ENCODE data around the gene SIAH3. TPM values are rescaled to one million over a fixed set of nuclear protein-coding genes. Genes with fewer than 3 reads are reported as not detected.

Gene SIAH3
- total RNA-seq, 4 donors from 2014 or later = under 0.01 to 4.6 (median 0.09) TPM

DNA sequence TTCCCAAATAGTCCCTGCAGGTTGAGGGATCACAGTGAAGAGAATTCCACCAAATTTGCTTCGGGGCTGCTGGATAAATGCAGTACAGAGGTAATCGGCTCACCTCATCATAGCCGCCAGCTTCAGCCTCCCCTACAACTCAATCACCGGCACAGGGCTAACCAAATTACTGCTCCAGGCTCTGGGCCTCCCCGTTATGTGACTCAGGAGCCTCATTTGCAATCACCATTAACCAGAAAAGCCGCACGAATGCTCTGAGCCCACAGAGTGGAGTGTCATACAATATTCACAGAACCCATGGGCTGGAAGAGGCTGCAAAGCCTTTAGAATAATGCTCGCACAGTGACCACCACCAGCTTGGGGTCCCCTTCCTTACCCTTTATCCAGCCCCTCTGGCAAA, 4.9 kb downstream of the SIAH3 start:
- no peak overlapping the region for H3K27ac ChIP-seq
- H3K27me3 ChIP-seq = peaks cover 0 to 7% of the 10 kb centered on the region in 2 donors
- intact Hi-C loops (cut with DNase I; ENCODE audit: low total_unique reads) = no loop called here

DNA sequence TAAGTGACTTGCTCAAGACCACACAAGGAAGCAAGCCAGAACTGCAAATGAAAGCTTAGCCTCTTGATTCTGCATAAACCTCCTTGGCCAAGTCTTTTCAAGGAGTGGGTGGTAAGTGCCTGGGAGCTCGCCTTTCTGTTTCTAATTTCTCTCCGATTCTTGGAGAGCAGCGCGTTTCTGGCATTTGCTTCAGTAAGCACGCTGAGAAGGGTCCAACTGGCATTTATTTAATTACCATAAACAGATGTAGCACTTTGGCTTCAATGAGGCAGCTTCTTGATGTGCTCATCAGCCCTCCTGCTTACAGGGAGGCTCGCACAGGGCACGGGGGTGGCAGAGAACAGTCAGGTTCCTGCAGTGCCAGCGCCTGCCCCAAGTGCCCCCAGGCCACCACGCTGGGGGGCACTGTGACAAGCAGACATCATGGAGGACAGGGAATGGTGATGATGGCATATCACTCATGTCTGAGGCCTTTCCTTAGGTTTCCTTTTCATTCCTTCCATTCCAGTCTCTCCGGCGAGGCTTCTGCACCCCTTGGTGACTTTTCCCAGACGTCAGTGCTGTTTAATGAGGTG, 13.3 kb downstream of the SIAH3 start:
- DNase-seq = no peak
- TF ChIP-seq CTCF (IDR thresholded peaks at IDR 0.05) (no peak), POLR2A (IDR thresholded peaks at IDR 0.05) (no peak)
- Histone ChIP-seq H3K9me3 (no peaks in the 10 kb centered on the region), H3K36me3 (no peaks in the 10 kb centered on the region), H3K27me3 (no peaks in the 10 kb centered on the region), H3K4me1 (no peaks in the 10 kb centered on the region), H3K4me3 (no peak overlapping the region), H3K27ac (no peak overlapping the region)
- intact Hi-C loops (cut with DNase I; ENCODE audit: low total_unique reads) = no loop called here

More for the DNA sequence above, 4.9 kb downstream of the SIAH3 start:
- H3K36me3 ChIP-seq = no peaks in the 10 kb centered on the region
- no peak for DNase-seq
- no peak overlapping the region for H3K4me3 ChIP-seq
- no peaks in the 10 kb centered on the region for H3K4me1 ChIP-seq
- no peaks in the 10 kb centered on the region for H3K9me3 ChIP-seq
- no peak for TF ChIP-seq POLR2A (IDR thresholded peaks at IDR 0.05)
- no peak for TF ChIP-seq CTCF (IDR thresholded peaks at IDR 0.05)

DNA sequence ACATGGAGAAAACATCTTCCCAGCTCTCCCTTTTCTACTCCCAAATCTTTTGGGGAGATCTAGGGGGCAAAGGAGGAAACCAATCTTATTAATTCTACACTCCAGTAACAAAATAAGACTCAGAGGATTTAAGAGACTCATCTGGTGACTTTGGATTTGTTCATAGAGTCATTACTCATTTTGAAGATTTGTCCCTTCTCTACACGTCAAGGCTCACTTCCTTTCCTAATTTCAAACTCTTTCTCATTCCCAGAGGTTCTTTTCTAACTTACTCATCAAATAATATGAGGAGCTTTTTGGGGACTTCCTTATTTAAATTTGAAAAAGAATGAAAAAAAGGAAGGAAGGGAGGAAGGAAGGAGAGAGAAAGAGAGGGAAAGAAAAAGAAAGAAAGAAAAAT, 14.4 kb downstream of the SIAH3 start:
- intact Hi-C loops (cut with DNase I; ENCODE audit: low total_unique reads) = no loop called here
- no peak for DNase-seq
- Histone ChIP-seq H3K9me3 (no peaks in the 10 kb centered on the region), H3K36me3 (no peaks in the 10 kb centered on the region), H3K4me1 (no peaks in the 10 kb centered on the region), H3K27ac (no peak overlapping the region), H3K4me3 (no peak overlapping the region), H3K27me3 (no peaks in the 10 kb centered on the region)
- TF ChIP-seq POLR2A (IDR thresholded peaks at IDR 0.05) = no peak
- TF ChIP-seq CTCF (IDR thresholded peaks at IDR 0.05) = no peak

DNA sequence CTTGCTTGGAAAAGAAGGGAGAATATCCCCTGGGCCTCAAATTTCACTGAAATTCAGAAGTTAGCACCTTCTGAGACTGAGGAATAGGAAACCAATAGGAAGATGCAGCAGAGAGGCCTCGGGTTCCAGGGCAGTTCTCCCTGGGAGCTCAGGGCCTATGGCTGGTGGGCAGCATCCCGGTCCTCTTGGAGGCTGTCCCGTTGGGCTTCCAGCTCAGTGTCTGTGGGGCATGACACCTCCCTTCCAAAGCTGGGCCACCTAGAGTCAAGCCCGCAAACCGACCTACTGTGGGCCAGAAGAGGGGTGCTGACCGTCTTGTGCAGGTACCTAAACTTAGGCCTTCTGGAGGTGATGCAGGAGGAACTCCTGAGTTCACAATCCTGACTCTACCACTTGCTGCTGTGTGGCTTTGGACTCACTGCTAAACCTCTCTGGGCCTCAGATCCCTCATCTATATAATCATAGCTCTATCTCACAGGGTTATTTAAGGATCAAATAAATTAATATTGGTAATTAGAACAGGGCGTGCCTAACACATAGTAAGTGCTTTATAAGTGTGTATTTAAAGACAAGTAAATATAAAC, 17.1 kb downstream of the SIAH3 start:
- TF ChIP-seq CTCF (IDR thresholded peaks at IDR 0.05) (no peak), POLR2A (IDR thresholded peaks at IDR 0.05) (no peak)
- no peaks in the 10 kb centered on the region for H3K27me3 ChIP-seq
- no peaks in the 10 kb centered on the region for H3K36me3 ChIP-seq
- no peak overlapping the region for H3K27ac ChIP-seq
- no peaks in the 10 kb centered on the region for H3K4me1 ChIP-seq
- H3K9me3 ChIP-seq = no peaks in the 10 kb centered on the region
- intact Hi-C loops (cut with DNase I; ENCODE audit: low total_unique reads) = no loop called here
- H3K4me3 ChIP-seq = no peak overlapping the region
- DNase-seq = no peak

DNA sequence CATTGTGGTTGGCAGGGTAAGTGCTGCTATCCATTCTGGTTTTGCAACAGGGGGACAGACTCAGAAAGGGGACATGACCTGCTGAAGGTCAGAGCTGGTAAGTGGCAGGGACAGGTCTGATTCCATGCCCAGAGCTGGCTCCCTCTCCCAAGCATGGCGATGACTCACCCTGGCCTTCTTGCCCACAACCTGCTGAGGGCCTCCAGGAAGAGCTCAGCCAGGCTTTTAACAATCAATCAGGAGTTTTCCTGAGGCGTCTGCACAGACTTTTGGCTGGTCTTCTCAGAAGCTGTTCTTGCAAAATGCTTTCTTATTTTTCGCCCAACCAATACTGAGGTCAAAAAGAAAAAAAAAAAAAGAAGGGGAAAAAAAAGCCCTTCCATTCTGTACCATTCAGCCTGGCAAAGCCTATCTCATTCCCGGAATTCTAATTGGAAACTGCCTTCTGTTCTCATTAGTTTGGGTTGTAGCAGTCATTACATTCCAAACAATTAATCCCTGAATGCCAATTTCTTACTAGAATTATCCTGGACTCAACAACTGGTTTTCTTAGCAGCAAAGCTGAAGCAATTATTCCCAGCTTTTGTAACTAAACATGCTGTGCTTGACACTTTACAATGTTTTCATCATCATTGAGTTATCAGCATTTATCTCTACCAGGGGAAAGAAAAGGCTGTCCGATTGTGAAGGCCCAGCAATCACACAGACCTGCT, 17.7 kb downstream of the SIAH3 start:
- intact Hi-C loops (cut with DNase I; ENCODE audit: low total_unique reads) = no loop called here
- TF ChIP-seq CTCF (IDR thresholded peaks at IDR 0.05) (no peak), POLR2A (IDR thresholded peaks at IDR 0.05) (no peak)
- H3K4me3 ChIP-seq = no peak overlapping the region
- H3K27me3 ChIP-seq = no peaks in the 10 kb centered on the region
- no peaks in the 10 kb centered on the region for H3K36me3 ChIP-seq
- no peaks in the 10 kb centered on the region for H3K9me3 ChIP-seq
- peak in 1 of 2 donors; percentile 33 for DNase-seq
- H3K27ac ChIP-seq = no peak overlapping the region
- no peaks in the 10 kb centered on the region for H3K4me1 ChIP-seq
